Measurements from ENCODE around the gene TGFBI.

DNA sequence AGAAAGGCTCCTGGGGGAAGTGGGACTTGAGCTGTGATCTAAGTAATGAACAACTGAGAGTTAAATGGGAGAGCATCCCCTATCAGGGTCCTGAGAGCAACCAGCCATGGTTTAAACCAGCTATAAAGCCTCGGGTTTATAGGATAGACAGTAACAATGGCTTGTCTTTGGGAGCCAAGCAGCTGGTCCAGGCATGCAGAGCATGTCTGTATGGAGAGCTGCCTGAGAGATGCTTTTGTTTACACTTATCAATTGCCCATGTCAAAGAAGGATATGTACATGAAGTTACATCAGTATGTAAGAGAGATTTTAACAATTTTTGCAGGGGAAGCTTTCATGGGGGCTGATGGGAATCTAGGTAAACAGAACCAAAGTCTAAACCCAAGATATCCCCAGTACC, 4.4 kb downstream of the TGFBI start:
- TF ChIP-seq GATA2 (IDR thresholded peaks at IDR 0.05; ENCODE audit: low read depth, low read length) (no peak), GATA3 (IDR thresholded peaks at IDR 0.05; ENCODE audit: low read depth, low read length) (no peak)

All from SH-SY5Y (cell line).